ENCODE measurements around the gene VDR. TPM values are rescaled to one million over a fixed set of nuclear protein-coding genes. Genes with fewer than 3 reads are reported as not detected.
A peak's percentile ranks its signal among the peaks of the same experiment; 100 is the strongest.
"Not testable (repeated sequence)": the region's sequence is repeated elsewhere in the genome, so short reads cannot be mapped to it uniquely, and the experiment has no call there.

VDR gene
- total RNA-seq, 2 donors from 2014 or later, result 124 to 140 TPM

DNA sequence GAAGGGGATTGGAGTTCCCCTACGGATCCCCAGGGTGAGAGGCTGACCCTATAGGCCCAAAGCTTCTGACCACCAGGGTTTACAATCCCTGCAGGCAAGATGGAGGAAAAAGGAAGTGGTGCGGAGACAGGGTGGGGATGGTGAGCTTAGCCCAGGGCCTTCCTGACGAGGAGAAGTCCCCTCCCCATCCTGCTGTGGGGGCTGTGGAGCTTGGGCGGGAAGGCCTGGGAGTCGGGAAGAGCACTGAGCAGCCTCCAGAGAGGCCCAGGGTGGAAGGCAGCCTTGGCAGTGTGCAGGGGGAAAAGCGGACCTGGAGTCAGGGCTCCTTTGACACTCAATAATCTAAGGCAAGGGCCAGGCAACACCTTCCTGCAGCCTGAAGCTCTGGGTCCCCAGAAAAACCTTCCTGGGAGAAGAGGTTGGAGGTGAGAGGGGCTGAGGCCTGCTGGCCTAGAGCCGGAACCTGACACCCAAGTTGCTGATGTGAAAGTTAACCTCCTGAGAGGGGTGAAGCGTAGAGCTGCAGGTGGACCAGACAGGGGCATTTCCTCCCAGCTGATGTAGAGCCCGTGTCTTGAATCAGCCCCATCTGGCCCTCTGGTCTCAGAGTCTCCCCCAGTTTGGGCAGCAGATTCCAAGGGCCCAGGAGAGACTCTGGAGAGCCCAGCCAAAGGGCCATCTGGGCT, 91.1 kb downstream of the VDR start:
- Histone ChIP-seq H3K4me1 (peaks cover 13% of the 10 kb centered on the region), H3K27me3 (no peaks in the 10 kb centered on the region), H3K36me3 (no peaks in the 10 kb centered on the region)

DNA sequence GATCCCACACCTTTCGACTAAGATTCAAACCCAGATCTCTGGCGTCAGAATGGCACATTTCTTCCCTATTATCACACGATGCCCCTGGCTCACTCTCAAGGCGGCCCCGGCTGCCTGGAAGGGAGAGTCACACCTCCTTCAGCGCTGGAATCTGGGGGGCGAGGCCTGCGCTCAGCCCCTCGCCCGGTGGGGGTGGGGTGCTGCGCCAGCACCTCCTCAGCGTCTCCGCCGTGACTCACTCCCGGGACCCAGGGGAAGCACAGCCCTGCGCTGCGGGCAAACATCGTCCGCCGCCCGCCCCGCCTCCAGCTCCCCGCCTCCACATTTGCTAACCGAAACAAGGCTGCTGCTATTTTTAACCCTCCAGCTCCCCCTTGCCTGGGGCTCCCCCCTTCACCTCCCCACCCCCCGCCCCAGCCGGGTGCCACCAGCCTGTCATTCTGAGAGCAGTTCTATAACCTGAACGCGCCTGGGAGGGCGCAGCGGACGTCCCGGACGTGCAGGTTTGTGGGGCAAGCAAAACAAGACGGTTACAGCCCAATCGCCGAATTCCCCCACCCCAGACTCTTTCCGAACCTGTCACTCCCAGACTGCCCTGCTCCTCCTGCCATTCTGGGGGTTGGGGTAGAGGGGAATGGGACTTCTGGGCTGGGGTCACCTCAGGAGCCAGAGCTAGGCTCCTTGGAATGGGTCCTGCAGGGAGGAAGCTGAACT, 91.8 kb downstream of the VDR start:
- Histone ChIP-seq H3K36me3 (no peaks in the 10 kb centered on the region), H3K27me3 (no peaks in the 10 kb centered on the region), H3K4me1 (peaks cover 9% of the 10 kb centered on the region), H3K9ac (ENCODE audit: low read depth in 2 of 2, low read length in 2 of 2) (peak overlapping the region; percentile 72 to 80), H3K27ac (peak overlapping the region; percentile 90), H3K9me3 (no peaks in the 10 kb centered on the region), H3K4me3 (peak overlapping the region; percentile 36)
- peak; percentile 86 for DNase-seq
- intact Hi-C loops (cut with DNase I), result no loop called here
- TF ChIP-seq, protein P1, sequence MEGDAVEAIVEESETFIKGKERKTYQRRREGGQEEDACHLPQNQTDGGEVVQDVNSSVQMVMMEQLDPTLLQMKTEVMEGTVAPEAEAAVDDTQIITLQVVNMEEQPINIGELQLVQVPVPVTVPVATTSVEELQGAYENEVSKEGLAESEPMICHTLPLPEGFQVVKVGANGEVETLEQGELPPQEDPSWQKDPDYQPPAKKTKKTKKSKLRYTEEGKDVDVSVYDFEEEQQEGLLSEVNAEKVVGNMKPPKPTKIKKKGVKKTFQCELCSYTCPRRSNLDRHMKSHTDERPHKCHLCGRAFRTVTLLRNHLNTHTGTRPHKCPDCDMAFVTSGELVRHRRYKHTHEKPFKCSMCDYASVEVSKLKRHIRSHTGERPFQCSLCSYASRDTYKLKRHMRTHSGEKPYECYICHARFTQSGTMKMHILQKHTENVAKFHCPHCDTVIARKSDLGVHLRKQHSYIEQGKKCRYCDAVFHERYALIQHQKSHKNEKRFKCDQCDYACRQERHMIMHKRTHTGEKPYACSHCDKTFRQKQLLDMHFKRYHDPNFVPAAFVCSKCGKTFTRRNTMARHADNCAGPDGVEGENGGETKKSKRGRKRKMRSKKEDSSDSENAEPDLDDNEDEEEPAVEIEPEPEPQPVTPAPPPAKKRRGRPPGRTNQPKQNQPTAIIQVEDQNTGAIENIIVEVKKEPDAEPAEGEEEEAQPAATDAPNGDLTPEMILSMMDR (IDR thresholded peaks at IDR 0.05), result no peak

More for the DNA sequence above, 91.1 kb downstream of the VDR start:
- DNase-seq, result no peak
- Histone ChIP-seq H3K9me3 (no peaks in the 10 kb centered on the region), H3K9ac (ENCODE audit: low read depth in 2 of 2, low read length in 2 of 2) (peak overlapping the region; percentile 72 to 80), H3K4me3 (peak overlapping the region; percentile 36), H3K27ac (peak overlapping the region; percentile 90)
- TF ChIP-seq, protein P1 (IDR thresholded peaks at IDR 0.05), result no peak
- intact Hi-C loops (cut with DNase I), result no loop called here

DNA sequence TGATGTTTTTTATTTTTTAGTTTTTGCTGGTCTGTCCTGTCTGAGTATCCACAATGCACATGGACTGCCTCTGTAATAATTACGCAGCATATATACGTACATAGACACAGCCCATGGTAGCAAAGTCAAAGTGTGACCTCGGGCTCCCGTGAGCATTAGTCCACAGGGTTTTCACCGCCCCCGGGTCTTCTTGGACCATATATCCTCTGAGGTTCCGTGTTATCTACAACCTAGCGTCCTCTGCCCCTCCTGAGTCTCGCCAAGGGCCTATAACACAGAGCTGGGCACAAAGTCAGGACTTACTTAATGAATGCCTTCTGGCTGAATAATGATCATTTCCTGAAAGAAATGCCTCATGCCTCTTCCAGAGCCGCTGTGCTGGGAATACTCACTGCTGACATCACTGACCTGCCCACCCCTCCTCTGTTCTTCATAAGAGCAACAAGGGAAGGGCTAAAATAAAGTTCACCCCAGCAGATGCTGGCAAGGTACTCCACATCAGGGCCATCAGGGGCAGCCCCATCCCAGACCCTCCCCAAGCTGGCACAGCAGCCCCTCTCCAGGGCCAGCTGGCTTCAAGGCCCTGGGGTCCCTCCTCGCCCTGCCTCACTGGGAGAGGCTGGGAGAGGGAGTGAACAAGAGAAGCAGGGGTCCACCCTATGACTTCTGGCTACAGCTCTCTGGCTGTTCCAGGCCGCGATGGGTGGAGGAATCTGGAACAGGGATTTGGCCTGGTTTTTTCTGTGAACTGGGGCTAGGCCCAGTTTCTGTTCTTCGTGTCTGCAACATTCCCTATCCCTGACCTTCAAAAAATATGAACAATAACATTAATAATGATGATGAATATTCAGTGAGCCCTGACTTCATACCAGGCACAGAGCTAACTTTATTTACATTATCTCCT, 93.0 kb downstream of the VDR start:
- Histone ChIP-seq H3K27ac (peak overlapping the region; percentile 90), H3K4me3 (no peak overlapping the region), H3K4me1 (peaks cover 9% of the 10 kb centered on the region), H3K36me3 (no peaks in the 10 kb centered on the region), H3K9me3 (no peaks in the 10 kb centered on the region), H3K9ac (ENCODE audit: low read depth in 2 of 2, low read length in 2 of 2) (peak overlapping the region; percentile 61 to 72), H3K27me3 (no peaks in the 10 kb centered on the region)
- no peak for DNase-seq
- intact Hi-C loops (cut with DNase I), result no loop called here
- TF ChIP-seq, protein P1 (IDR thresholded peaks at IDR 0.05), result no peak

DNA sequence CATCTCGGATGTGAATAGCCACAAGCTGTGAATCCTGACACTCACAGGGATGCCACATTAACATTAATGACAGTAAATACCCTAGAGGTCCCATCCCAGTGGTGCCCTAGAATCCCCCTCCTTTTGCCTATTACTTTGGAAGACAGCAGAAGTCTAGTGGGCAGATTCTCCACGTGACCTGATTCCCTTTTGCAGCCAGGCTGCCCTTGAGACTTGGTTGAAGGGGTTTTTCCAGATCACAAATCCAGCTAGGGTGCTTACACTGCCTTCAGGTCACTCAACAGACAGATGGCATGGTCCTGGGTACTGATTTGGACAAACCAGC, 93.8 kb downstream of the VDR start:
- H3K27ac ChIP-seq, result peak overlapping the region; percentile 90
- no peaks in the 10 kb centered on the region for H3K9me3 ChIP-seq
- H3K4me3 ChIP-seq, result no peak overlapping the region
- no peak for DNase-seq
- TF ChIP-seq, protein P1 (IDR thresholded peaks at IDR 0.05), result no peak
- intact Hi-C loops (cut with DNase I), result no loop called here
- H3K27me3 ChIP-seq, result no peaks in the 10 kb centered on the region
- peaks cover 15% of the 10 kb centered on the region for H3K4me1 ChIP-seq
- H3K9ac ChIP-seq (ENCODE audit: low read depth in 2 of 2, low read length in 2 of 2), result peak overlapping the region in 1 of 2 donors; percentile 57
- H3K36me3 ChIP-seq, result no peaks in the 10 kb centered on the region

DNA sequence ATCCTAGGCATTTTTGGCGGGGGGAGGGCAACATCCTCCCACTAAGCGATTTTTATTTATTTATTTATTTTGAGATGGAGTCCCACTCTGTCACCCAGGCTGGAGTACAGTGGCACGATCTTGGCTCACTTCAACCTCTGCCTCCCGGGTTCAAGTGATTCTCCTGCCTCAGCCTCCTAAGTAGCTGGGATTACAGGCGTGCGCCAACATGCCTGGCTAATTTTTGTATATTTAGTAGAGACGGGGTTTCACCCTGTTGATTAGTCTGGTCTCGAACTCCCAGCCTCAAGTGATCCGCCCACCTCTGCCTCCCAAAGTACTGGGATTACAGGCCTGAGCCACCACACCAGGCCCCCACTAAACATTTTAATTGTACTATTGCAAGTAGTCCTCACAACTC, 95.3 kb downstream of the VDR start:
- H3K27me3 ChIP-seq; H3K36me3 ChIP-seq; H3K4me3 ChIP-seq; intact Hi-C loops (cut with DNase I); H3K9me3 ChIP-seq; DNase-seq: not testable (repeated sequence)
- Histone ChIP-seq H3K27ac (peak overlapping the region; percentile 90), H3K4me1 (peaks cover 14% of the 10 kb centered on the region), H3K9ac (ENCODE audit: low read depth in 2 of 2, low read length in 2 of 2) (peak overlapping the region in 1 of 2 donors; percentile 45)
